ENCODE data around the gene NACA. TPM values are rescaled to one million over a fixed set of nuclear protein-coding genes. Genes with fewer than 3 reads are reported as not detected.
A peak's percentile ranks its signal among the peaks of the same experiment; 100 is the strongest.

Gene NACA
- polyA plus RNA-seq, 1 donor (not counting 4 experiments of a cell fraction or from before 2014, with no cell fraction given) = 953 TPM

- peaks cover 27% of the 10 kb centered on the region for H3K4me1 ChIP-seq (ENCODE audit: control insufficient read depth, extremely low read depth, insufficient read depth, low read length)
- H3K4me3 ChIP-seq (ENCODE audit: control insufficient read depth in 2 of 3, extremely low read depth in 1 of 3, insufficient read depth in 2 of 3, low read depth in 1 of 3, low read length in 3 of 3) = peak overlapping the region in 1 of 3 experiments; percentile 42
- H3K79me2 ChIP-seq (ENCODE audit: control insufficient read depth, insufficient read depth, low read length) = peaks cover 82% of the 10 kb centered on the region
- dilution Hi-C loops (cut with MboI; ENCODE audit: extremely low pct_ligation_motif_present, low sequenced_read_pairs) = no loop called here
- H3K9me3 ChIP-seq (ENCODE audit: control insufficient read depth, low read depth, low read length) = no peaks in the 10 kb centered on the region
- no peak overlapping the region for H2AFZ ChIP-seq (ENCODE audit: control insufficient read depth, low read length)
- H3K36me3 ChIP-seq (ENCODE audit: control insufficient read depth in 2 of 2, extremely low read depth in 1 of 2, insufficient read depth in 2 of 2, low read length in 2 of 2) = peaks cover 13 to 42% of the 10 kb centered on the region in 2 experiments
- peak overlapping the region; percentile 72 for H3K27ac ChIP-seq (ENCODE audit: control insufficient read depth, insufficient read depth, low read length)
- no peak for FAIRE-seq
- peak overlapping the region; percentile 44 for H3K9ac ChIP-seq (ENCODE audit: control insufficient read depth, extremely low read depth, insufficient read depth, low read length)
- DNase-seq (ENCODE audit: low read depth, low spot score) = no peak
- H3K4me2 ChIP-seq (ENCODE audit: control insufficient read depth, extremely low read depth, insufficient read depth, low read depth, low read length) = peak overlapping the region; percentile 83
- peaks cover 54% of the 10 kb centered on the region for H4K20me1 ChIP-seq (ENCODE audit: control insufficient read depth, extremely low read depth, insufficient read depth, low read length)
- no peak for TF ChIP-seq CTCF (optimal IDR thresholded peaks at IDR 0.05 in 1 of 3, IDR thresholded peaks at IDR 0.05 in 1 of 3, conservative IDR thresholded peaks at IDR 0.05 in 1 of 3; ENCODE audit: extremely low read depth in 1 of 3, insufficient read depth in 2 of 3, low read length in 3 of 3)
- TF ChIP-seq EZH2 (IDR thresholded peaks at IDR 0.05; ENCODE audit: low read length) = no peak
- peaks cover 15% of the 10 kb centered on the region for H3K9me1 ChIP-seq (ENCODE audit: control insufficient read depth, extremely low read depth, insufficient read depth, low read length)
- no peaks in the 10 kb centered on the region for H3K27me3 ChIP-seq (ENCODE audit: control insufficient read depth, extremely low read depth, insufficient read depth, low read length)
These were observed 3.9 kb downstream of the NACA start for GRCh38 chr12:56721216-56721615.

GRCh38 chr12:56720731-56721151, 4.4 kb downstream of the NACA start:
- no peaks in the 10 kb centered on the region for H3K9me3 ChIP-seq (ENCODE audit: control insufficient read depth, low read depth, low read length)
- H3K27ac ChIP-seq (ENCODE audit: control insufficient read depth, insufficient read depth, low read length) = peak overlapping the region; percentile 72
- no peak for DNase-seq (ENCODE audit: low read depth, low spot score)
- TF ChIP-seq CTCF (optimal IDR thresholded peaks at IDR 0.05 in 1 of 3, IDR thresholded peaks at IDR 0.05 in 1 of 3, conservative IDR thresholded peaks at IDR 0.05 in 1 of 3; ENCODE audit: extremely low read depth in 1 of 3, insufficient read depth in 2 of 3, low read length in 3 of 3) (no peak), EZH2 (IDR thresholded peaks at IDR 0.05; ENCODE audit: low read length) (no peak)
- H3K4me1 ChIP-seq (ENCODE audit: control insufficient read depth, extremely low read depth, insufficient read depth, low read length) = peaks cover 25% of the 10 kb centered on the region
- no peak overlapping the region for H3K9ac ChIP-seq (ENCODE audit: control insufficient read depth, extremely low read depth, insufficient read depth, low read length)
- peaks cover 58% of the 10 kb centered on the region for H4K20me1 ChIP-seq (ENCODE audit: control insufficient read depth, extremely low read depth, insufficient read depth, low read length)
- dilution Hi-C loops (cut with MboI; ENCODE audit: extremely low pct_ligation_motif_present, low sequenced_read_pairs) = no loop called here
- FAIRE-seq = no peak
- H3K27me3 ChIP-seq (ENCODE audit: control insufficient read depth, extremely low read depth, insufficient read depth, low read length) = no peaks in the 10 kb centered on the region
- no peak overlapping the region for H2AFZ ChIP-seq (ENCODE audit: control insufficient read depth, low read length)
- H3K36me3 ChIP-seq (ENCODE audit: control insufficient read depth in 2 of 2, extremely low read depth in 1 of 2, insufficient read depth in 2 of 2, low read length in 2 of 2) = peaks cover 18 to 47% of the 10 kb centered on the region in 2 experiments
- peak overlapping the region; percentile 83 for H3K4me2 ChIP-seq (ENCODE audit: control insufficient read depth, extremely low read depth, insufficient read depth, low read depth, low read length)
- H3K9me1 ChIP-seq (ENCODE audit: control insufficient read depth, extremely low read depth, insufficient read depth, low read length) = peaks cover 15% of the 10 kb centered on the region
- H3K4me3 ChIP-seq (ENCODE audit: control insufficient read depth in 2 of 3, extremely low read depth in 1 of 3, insufficient read depth in 2 of 3, low read depth in 1 of 3, low read length in 3 of 3) = no peak overlapping the region
- H3K79me2 ChIP-seq (ENCODE audit: control insufficient read depth, insufficient read depth, low read length) = peaks cover 86% of the 10 kb centered on the region
